ENCODE measurements around the gene SYNE1.
A peak's percentile ranks its signal among the peaks of the same experiment; 100 is the strongest.
"Not testable (repeated sequence)": the region's sequence is repeated elsewhere in the genome, so short reads cannot be mapped to it uniquely, and the experiment has no call there.

Gene SYNE1

GRCh38 chr6:152637296-152638047 is at the start of gene SYNE1:
Gene SYNE1, minus strand, starts transcription at chr6:152637362. Its CDS starts 9,031 bp downstream, at chr6:152628331.
- DNase-seq: no peak

GRCh38 chr6:152685819-152686218 is 48.7 kb upstream of the SYNE1 start:
- no peak for DNase-seq

- DNase-seq: not testable (repeated sequence)
Observed at GRCh38 chr6:152682935-152683334, 45.8 kb upstream of the SYNE1 start.

- DNase-seq: no peak
Observed at GRCh38 chr6:152682141-152682540, 45.0 kb upstream of the SYNE1 start.

- no peak for DNase-seq
Observed at GRCh38 chr6:152680879-152681517, 43.8 kb upstream of the SYNE1 start.

GRCh38 chr6:152680151-152680550 is 43.0 kb upstream of the SYNE1 start:
- no peak for DNase-seq

- no peak for DNase-seq
Observed at GRCh38 chr6:152673236-152673635, 36.1 kb upstream of the SYNE1 start.

- no peak for DNase-seq
Observed at GRCh38 chr6:152671171-152671570, 34.0 kb upstream of the SYNE1 start.

GRCh38 chr6:152669895-152670294 is 32.7 kb upstream of the SYNE1 start:
- no peak for DNase-seq

GRCh38 chr6:152661776-152662175 is 24.6 kb upstream of the SYNE1 start:
- no peak for DNase-seq

GRCh38 chr6:152651986-152652385 is 14.8 kb upstream of the SYNE1 start:
- DNase-seq: no peak

- DNase-seq: no peak
Observed at GRCh38 chr6:152648105-152648504, 10.9 kb upstream of the SYNE1 start.

- not testable (repeated sequence) for DNase-seq
Observed at GRCh38 chr6:152646732-152647131, 9.6 kb upstream of the SYNE1 start.

- peak; percentile 93 for DNase-seq
Observed at GRCh38 chr6:152642578-152643375, 5.6 kb upstream of the SYNE1 start.

GRCh38 chr6:152636609-152637295 is 410 bp downstream of the SYNE1 start:
- peak; percentile 68 for DNase-seq

- peak; percentile 67 for DNase-seq
Observed at GRCh38 chr6:152636021-152636608, 1.0 kb downstream of the SYNE1 start.

- DNase-seq: no peak
Observed at GRCh38 chr6:152634773-152635172, 2.4 kb downstream of the SYNE1 start.

GRCh38 chr6:152632121-152632782 is 4.9 kb downstream of the SYNE1 start:
- no peak for DNase-seq

- no peak for DNase-seq
Observed at GRCh38 chr6:152631376-152631775, 5.8 kb downstream of the SYNE1 start.

- DNase-seq: no peak
Observed at GRCh38 chr6:152630832-152631231, 6.3 kb downstream of the SYNE1 start.

- no peak for DNase-seq
Observed at GRCh38 chr6:152625213-152625612, 11.9 kb downstream of the SYNE1 start.

GRCh38 chr6:152614776-152615175 is 22.4 kb downstream of the SYNE1 start:
- not testable (repeated sequence) for DNase-seq
